H1 (cell line): ENCODE measurements around the gene MAST1. TPM values are rescaled to one million over a fixed set of nuclear protein-coding genes. Genes with fewer than 3 reads are reported as not detected.

Source experiments
- BRCA1 ChIP-seq: IDR thresholded peaks from 2 replicates; pipeline ENCODE4 v1.6.1; 2012; ENCODE audit warnings: low read depth, low read length, improper control_type of control experiment
- CBX8 ChIP-seq: fragments of 300-800, 300-1000 bp; sonication (generic); IDR thresholded peaks from 2 replicates; pipeline ENCODE4 v1.7.1; 2016; ENCODE audit warnings: low read depth, low read length, borderline replicate concordance
- CHD1 ChIP-seq: IDR thresholded peaks from 2 replicates; pipeline ENCODE4 v1.6.1; 2012; ENCODE audit warnings: low read depth, low read length, improper control_type of control experiment
- CTCF ChIP-seq, 3 experiments: IDR thresholded peaks; 1 replicate in 2 of 3; 2 replicates in 1 of 3; pipeline versions ENCODE4 v1.5.1 to v1.6.1; 2011; ENCODE audit warnings: low read length in 3 of 3, mild to moderate bottlenecking in 3 of 3, inconsistent platforms in 2 of 3, low read depth in 1 of 3, moderate library complexity in 1 of 3; ENCODE audit not compliant: insufficient read depth in 1 of 3; ENCODE audit errors: control extremely low read depth in 1 of 3
- JUN ChIP-seq: IDR thresholded peaks from 2 replicates; pipeline ENCODE4 v1.6.1; 2011; ENCODE audit warnings: low read depth, mild to moderate bottlenecking, improper control_type of control experiment, low read length
- JUND ChIP-seq: IDR thresholded peaks from 2 replicates; pipeline ENCODE4 v1.6.1; 2011; ENCODE audit warnings: mild to moderate bottlenecking, improper control_type of control experiment, low read length
- MAX ChIP-seq: IDR thresholded peaks from 2 replicates; pipeline ENCODE4 v1.6.1; 2012; ENCODE audit warnings: inconsistent platforms
- NRF1 ChIP-seq: IDR thresholded peaks from 2 replicates; pipeline ENCODE4 v1.6.1; 2011; ENCODE audit warnings: mild to moderate bottlenecking, low read depth, low read length, improper control_type of control experiment
- POLR2AphosphoS5 ChIP-seq: IDR thresholded peaks from 2 replicates; pipeline ENCODE4 v1.6.1; 2011; ENCODE audit warnings: low read depth, low read length
- POU5F1 ChIP-seq: IDR thresholded peaks from 2 replicates; pipeline ENCODE4 v1.6.1; 2011; ENCODE audit warnings: low read depth, mild to moderate bottlenecking, low read length, moderate library complexity
- SAP30 ChIP-seq: fragments of 300-600 bp; sonication (generic); IDR thresholded peaks from 2 replicates; pipeline ENCODE4 v1.7.1; 2012; ENCODE audit warnings: low read length, moderate library complexity, mild to moderate bottlenecking, inconsistent platforms; ENCODE audit not compliant: insufficient read depth, insufficient replicate concordance
- SP1 ChIP-seq: IDR thresholded peaks from 2 replicates; pipeline ENCODE4 v1.6.1; 2011; ENCODE audit warnings: low read depth, low read length
- SUZ12 ChIP-seq: fragments of 200-600 bp; sonication (generic); IDR thresholded peaks from 2 replicates; pipeline ENCODE4 v1.6.1; 2012; ENCODE audit warnings: mild to moderate bottlenecking, inconsistent platforms, low read length, moderate library complexity, mixed read lengths
- TBP ChIP-seq: IDR thresholded peaks from 2 replicates; pipeline ENCODE4 v1.6.1; 2011; ENCODE audit warnings: low read depth, low read length, improper control_type of control experiment
- polyA plus RNA-seq, 7 experiments: library from polyadenylated mRNA; depleted of rRNA in 3 of 7; stranded (reverse) in 5 of 7; unstranded in 2 of 7; fragments of >200 nt in 5 of 7; fragments of 200-250 nt in 2 of 7; gene quantifications; 1 replicate in 5 of 7; 2 replicates in 1 of 7; 4 replicates in 1 of 7; pipeline versions ENCODE4 v1.2.1 to v1.2.3, GENCODE V29; 2011 to 2013; ENCODE audit warnings: missing spikeins in 2 of 7, mixed read lengths in 2 of 7
- total RNA-seq: library from RNA; stranded (reverse); fragmentation: NEBNext Ultra II Directional; extraction: Animal tissue kit (Norgen Biotek cat#: 25700); gene quantifications from 2 replicates; pipeline ENCODE4 v1.2.1, GENCODE V29; 2021

MAST1 gene
- total and polyA plus RNA-seq, 2 of the 8 experiments (the other 6 are each of a cell fraction or from before 2014, with no cell fraction given), result 15.6 to 28.3 TPM

DNA sequence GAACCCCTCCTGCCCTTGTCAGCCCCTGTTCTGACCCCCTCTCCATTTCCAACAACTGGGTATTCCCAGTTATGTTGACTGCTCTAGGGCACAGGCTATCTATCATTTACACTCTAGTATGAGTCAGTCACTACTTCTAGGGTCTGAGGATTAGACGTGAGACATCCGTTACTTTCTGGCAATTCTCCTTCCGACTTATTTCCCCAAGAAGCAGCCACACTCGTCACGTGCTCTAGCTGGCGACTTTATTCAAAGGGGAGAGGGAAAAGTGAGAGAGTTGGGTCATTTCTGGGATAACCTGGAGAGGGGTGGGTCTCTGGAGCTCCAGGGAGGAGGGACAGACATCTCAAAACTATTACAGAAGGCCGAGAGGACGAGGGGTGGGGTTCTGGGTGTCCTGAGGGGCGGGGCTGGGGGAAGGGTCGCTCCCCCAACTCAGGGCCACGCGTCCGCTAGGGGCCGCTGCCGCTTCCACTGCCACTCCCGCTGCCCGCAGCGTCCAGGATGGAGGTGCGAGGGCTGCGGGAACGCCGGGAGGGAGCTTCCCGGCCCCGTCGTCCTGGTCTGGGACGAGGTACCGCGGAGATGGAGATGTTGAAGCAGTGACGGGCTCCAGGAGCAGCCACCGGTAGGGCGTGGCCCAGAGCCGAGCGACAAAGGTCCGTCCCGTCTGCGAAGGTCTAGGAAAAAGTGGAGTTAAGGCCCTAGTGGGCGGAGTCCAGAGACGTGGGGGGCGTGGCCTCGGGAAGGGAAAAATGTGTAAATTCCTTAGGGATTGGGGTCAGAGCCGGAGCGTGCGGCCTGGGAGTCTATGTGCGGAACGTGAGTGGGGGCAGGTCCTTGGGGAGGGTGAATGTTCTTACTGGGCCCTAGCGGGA, 12.8 kb upstream of the MAST1 start (continued):
- TF ChIP-seq MAX (peak; percentile 88), CHD1 (no peak), SAP30 (no peak), TBP (peak; percentile 6; the same call in 1 of the 2 replicates), CTCF (IDR thresholded peaks at IDR 0.05; ENCODE audit: control extremely low read depth in 1 of 3, insufficient read depth in 1 of 3, low read depth in 1 of 3, low read length in 3 of 3) (peak; percentile 76 to 81 (median 77)), BRCA1 (no peak; the same call in 1 of the 2 replicates), SUZ12 (no peak), POU5F1 (no peak), POLR2AphosphoS5 (peak; percentile 39; the same call in 1 of the 2 replicates), CBX8 (no peak), NRF1 (no peak), JUND (no peak), JUN (no peak), SP1 (peak; percentile 42; the same call in 1 of the 2 replicates)
- TF ChIP-seq, all 59 proteins: peak for 19
